HEK293T (cell line): ENCODE measurements around the gene PHOX2A.

ENCODE experiments used
- ARNT ChIP-seq: fragments of 450-650 bp; IDR thresholded peaks from 2 replicates; pipeline ENCODE4 v1.6.1; 2017; ENCODE audit warnings: mild to moderate bottlenecking
- BHLHE40 ChIP-seq: fragments of 450-650 bp; IDR thresholded peaks from 2 replicates; pipeline ENCODE4 v1.6.1; 2016; ENCODE audit warnings: mild to moderate bottlenecking, moderate library complexity, borderline replicate concordance
- CTBP1 ChIP-seq: fragments of 450-650 bp; IDR thresholded peaks from 2 replicates; pipeline ENCODE4 v1.6.1; 2016; ENCODE audit warnings: borderline replicate concordance
- ELF4 ChIP-seq: fragments of 450-650 bp; IDR thresholded peaks from 2 replicates; pipeline ENCODE4 v1.6.1; 2017; ENCODE audit warnings: antibody characterized with exemption
- FOXA1 ChIP-seq: fragments of 450-650 bp; IDR thresholded peaks from 2 replicates; pipeline ENCODE4 v1.6.1; 2016; ENCODE audit warnings: mild to moderate bottlenecking
- FOXM1 ChIP-seq: fragments of 450-650 bp; IDR thresholded peaks from 2 replicates; pipeline ENCODE4 v1.6.1; 2017; ENCODE audit warnings: mild to moderate bottlenecking, borderline replicate concordance
- HDGF ChIP-seq: fragments of 450-650 bp; IDR thresholded peaks from 2 replicates; pipeline ENCODE4 v1.6.1; 2017; ENCODE audit warnings: antibody characterized with exemption, borderline replicate concordance
- L3MBTL2 ChIP-seq: fragments of 450-650 bp; conservative IDR thresholded peaks from 2 replicates; pipeline ENCODE4 v1.6.1; 2016; ENCODE audit warnings: mild to moderate bottlenecking
- PKNOX1 ChIP-seq: fragments of 450-650 bp; IDR thresholded peaks from 2 replicates; pipeline ENCODE4 v1.6.1; 2016
- SP1 ChIP-seq: fragments of 450-650 bp; IDR thresholded peaks from 2 replicates; pipeline ENCODE4 v1.6.1; 2017
- SUZ12 ChIP-seq: fragments of 450-650 bp; IDR thresholded peaks from 2 replicates; pipeline ENCODE4 v1.6.1; 2016; ENCODE audit warnings: mild to moderate bottlenecking
- TARDBP ChIP-seq: fragments of 450-650 bp; IDR thresholded peaks from 2 replicates; pipeline ENCODE4 v1.6.1; 2016

- TF ChIP-seq L3MBTL2 (no peak), FOXM1 (no peak), ARNT (no peak), TARDBP (no peak), SUZ12 (no peak), HDGF (no peak), BHLHE40 (no peak), ELF4 (no peak), SP1 (no peak), FOXA1 (no peak), CTBP1 (no peak), PKNOX1 (no peak)
Observed at GRCh38 chr11:72280726-72281315, 36.8 kb upstream of the PHOX2A start.
